GM21515 (cell line): ENCODE measurements around the gene RREB1.

ENCODE experiments used
- ATAC-seq: cut with Tn5 transposase; IDR thresholded peaks from one replicate; pipeline ENCODE4 v1.9.1; 2021; ENCODE audit not compliant: unreplicated experiment

RREB1 gene

DNA sequence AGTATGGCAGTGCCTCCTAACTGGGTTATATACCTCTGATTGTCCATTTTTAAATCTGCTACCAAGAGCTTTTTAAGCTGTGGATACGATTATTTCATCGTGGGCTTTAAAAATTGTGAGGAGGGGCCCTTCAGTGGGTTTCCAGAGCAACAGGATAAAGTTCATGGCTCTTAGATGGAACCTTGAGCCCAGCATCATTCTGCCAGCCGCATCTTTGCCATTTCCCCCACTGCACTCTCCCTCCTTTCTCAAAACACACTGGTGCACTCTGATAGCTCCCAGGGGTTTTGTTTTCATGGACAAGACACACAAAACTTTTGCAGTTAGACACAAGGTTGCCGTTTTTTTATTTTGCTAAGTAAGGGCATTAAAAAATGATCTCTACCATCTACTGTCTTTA, 54.1 kb downstream of the RREB1 start:
- no peak for ATAC-seq

- ATAC-seq: no peak
These were observed 55.9 kb downstream of the RREB1 start for GRCh38 chr6:7163661-7164071.

DNA sequence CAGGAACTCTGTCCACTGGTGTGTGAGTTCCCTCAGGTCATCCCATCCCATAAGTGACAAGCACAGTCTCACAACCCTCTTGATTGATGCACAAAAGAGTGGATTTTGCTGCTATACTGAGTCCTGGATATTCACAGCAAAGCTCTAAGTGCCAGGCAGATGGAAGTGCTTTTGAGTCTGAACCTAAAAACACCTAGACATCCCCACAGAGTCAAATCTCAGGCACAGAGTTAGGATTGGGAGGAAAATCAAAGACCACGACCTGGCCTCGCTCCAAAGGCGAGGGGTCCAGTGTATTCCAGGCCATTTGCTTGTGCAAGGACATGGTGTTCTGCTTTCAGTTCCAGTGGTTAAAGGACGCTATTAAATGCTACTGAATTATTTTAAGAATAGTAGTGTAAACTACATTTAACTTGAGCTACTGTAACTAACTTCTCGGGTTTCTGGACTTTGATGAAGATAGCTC, 56.8 kb downstream of the RREB1 start:
- ATAC-seq: no peak

- ATAC-seq: no peak
These were observed 57.5 kb downstream of the RREB1 start for GRCh38 chr6:7165002-7165889.

DNA sequence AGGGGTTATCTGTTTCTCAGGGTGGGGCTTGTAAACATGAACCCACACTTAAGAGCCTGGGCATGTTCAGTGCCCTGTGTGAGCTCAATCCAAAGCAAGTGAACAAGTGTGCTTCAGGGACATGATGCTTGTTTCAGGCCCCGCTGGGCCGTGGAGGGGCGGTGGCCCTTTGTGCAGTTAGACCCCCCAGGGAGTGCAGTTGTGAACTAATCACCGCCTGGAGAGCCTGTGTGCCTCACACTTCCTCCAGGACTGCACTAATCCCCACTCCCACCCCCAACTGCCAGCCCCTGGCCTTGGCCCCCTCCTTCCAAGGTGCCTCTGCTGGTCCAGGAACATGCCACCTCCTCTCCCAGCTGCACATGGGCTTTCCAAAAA, 58.1 kb downstream of the RREB1 start:
- ATAC-seq: no peak

DNA sequence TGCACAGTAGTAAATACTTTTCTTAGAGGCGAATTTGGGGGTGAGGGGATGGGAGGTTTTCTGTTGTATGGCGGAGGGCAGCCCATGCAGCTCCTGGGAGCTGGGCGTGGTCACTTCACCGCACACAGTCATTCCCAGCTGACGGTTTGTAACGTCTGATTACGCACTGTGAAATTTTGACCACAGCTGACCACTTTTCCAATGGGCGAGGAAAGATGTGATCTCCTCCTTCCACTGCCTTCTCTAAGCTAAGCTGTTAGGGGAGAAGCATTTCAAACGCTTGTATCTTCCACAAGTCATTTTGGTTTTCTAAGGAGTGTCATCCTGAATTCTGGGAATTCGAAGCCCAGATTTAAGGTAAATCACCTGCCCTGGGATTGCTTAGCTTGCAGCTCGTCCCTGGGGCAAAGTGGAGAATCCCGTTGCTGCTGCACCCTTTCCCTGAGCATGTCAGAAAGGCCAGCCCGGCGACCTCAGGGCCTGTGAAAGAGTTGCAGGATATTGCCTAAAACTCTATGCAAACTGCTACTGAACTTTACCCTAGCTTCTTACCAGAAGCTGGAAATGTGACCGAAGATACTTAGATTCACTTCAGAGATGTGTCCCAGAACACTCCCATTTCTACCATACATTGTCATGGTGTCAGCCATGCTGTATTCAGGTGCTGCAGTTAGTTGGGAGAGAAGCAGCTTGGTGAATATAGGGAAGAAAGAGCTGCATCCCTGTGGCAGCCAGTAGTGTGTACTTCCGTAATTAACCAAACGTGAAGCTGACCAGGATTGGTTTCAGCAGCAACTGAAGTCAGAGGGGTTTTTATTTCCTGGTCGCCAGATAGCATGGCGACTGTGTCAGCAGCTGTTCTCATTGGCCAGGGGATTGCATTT, 58.9 kb downstream of the RREB1 start:
- no peak for ATAC-seq

DNA sequence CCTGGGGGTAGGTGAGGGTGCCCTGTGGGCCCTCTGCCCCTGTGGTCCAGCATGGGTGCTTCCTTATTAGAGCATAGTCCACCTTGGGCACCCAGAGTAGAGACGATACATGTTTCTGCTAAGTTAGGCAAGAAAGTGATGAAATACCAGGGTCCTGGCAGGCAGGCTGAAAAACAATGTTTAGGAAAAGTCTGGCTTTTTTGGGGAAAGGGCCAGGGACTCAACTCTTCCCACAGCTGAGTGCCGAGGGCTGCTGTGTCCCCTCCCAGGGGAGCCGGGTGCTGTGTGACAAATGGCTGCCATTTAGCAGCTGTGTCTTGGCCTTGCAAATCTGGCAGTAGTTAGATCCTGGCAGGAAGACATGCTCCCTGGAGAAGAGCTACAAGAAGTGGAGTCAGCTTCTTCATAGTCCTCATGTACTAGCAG, 61.5 kb downstream of the RREB1 start:
- ATAC-seq: no peak

- no peak for ATAC-seq
These were observed 62.5 kb downstream of the RREB1 start for GRCh38 chr6:7170117-7170732.

DNA sequence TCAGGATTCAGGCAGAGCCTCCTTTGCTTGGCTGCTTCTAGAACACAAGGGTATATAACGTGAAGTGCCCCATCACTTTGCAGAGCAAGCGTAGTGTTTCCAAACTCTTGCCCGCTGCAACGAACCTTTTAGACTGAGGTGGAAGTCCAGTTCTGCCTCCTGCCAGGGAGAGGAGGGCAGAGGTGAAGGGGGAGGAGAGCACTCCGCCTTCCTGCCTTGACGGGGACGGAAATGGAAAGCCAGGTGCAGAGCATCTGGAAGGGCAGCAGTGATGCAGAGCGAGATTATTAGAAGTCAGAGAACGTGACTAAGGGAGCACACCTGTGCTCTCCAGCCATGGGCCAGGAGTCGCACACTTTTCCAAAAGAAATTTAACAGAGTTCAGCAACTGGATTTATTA, 63.4 kb downstream of the RREB1 start:
- no peak for ATAC-seq

DNA sequence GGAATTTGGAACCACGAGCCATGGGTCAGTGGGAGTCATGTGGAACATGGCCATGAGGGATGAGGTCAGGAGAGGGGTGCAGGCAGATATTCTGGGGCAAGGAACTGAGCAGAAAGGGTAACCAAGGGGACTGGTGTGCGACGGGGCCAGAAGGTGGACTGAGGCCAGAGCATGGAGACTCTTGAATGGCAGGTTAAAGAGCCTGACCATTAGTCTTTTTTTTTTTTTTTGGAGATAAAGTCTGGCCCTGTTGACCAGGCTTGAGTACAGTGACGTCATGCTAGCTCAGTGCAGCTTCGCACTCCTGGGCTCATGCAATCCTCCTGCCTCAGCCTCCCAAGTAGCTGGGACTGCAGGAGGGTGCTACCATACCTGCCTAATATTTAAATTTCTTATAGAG, 64.0 kb downstream of the RREB1 start:
- ATAC-seq: no peak

GRCh38 chr6:7172649-7173048, 64.9 kb downstream of the RREB1 start:
- no peak for ATAC-seq

- no peak for ATAC-seq
These were observed 66.2 kb downstream of the RREB1 start for GRCh38 chr6:7173843-7174503.

DNA sequence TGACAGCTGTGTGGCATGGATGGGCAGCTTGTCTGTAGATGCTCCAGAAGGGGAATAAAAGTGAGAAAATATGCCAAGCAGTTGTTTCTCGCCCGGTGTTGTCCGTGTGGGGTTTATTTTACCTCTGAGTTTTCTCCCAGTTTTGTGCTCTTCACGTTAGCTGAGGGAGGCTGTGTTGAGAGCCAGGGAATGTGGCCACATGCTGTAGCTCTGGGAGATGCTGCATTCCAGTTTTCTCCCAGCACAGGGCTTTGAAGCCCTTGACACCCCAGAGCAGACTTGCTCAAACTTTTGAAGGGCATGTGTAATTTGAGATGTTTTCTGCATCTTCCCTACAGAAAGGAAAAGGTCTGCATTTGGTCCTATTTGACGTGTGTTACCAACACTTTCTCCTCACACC, 67.7 kb downstream of the RREB1 start:
- no peak for ATAC-seq

GRCh38 chr6:7176208-7176607, 68.4 kb downstream of the RREB1 start:
- no peak for ATAC-seq

DNA sequence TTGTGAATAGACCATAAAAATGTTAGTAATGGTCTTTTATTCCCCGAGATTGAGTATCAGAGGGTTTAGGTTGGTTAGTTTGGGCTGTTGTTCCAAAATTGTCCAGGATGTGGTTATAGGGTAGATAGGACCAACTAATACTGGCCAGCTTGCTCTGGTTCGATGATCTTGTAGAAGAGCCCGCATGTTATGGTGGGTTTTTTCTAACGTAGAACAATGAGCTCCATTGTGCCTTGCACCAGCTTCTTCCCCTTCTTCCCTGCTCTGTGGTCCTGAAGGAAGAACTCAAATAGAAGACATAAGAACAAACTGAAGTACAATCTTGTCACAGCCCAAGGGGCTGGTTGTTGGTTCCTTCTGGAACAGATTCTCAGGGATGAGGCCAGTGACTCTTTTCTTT, 70.5 kb downstream of the RREB1 start:
- no peak for ATAC-seq

DNA sequence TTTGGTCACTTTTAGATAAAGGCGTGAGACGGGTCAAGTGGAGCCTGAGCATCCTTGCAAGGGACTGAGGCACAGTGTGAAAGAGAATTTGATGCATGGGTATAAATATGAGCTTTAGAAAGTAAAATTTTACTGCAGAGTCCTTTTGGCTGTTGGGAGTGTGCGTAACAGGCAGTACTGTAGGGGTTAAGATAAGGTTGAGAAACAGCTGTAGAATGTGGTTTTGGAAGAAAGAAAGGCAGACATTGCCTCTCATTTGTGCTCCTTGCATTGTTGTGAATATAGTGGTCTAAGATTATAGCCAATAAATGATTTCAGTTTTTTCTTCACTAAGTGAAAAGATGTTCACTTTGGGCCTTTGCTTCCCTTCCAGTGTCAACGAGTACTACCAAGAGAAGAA, 73.0 kb downstream of the RREB1 start:
- no peak for ATAC-seq

GRCh38 chr6:7183707-7184106, 75.9 kb downstream of the RREB1 start:
- no peak for ATAC-seq

DNA sequence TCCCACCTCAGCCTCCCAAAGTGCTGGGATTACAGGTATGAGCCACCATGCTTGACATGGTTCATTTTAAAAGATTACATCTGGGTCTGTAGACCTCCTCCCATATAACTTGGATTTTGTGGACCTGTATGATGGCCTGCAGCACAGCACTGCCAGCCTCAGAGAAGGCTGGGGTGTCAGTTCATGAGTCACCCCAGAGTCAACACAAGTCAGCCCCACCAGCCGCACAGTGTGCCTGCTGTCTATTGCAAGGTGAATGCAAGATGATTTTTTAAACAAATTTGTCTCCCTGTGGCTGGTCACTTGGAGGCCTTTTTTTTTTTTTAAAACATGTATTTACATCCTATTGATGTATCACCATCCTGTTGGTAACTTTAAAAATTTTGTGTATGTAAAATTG, 76.7 kb downstream of the RREB1 start:
- no peak for ATAC-seq

- ATAC-seq: no peak
These were observed 77.8 kb downstream of the RREB1 start for GRCh38 chr6:7185561-7185960.

- ATAC-seq: peak; percentile 88
These were observed 80.7 kb downstream of the RREB1 start for GRCh38 chr6:7188492-7188891.
